Spleen (tissue), 11 donors: ENCODE data around the gene ARMC12. TPM values are rescaled to one million over a fixed set of nuclear protein-coding genes. Genes with fewer than 3 reads are reported as not detected.

Experiments used
- DNase-seq: peaks from one replicate; pipeline ENCODE4 v3.0.0-alpha.2; 2020
- H3K27ac ChIP-seq, 8 donors: fragments of 200-600 bp; sonication (generic) in 7 of 8; 1 replicate in 4 of 8; 2 replicates in 4 of 8; pipeline versions ENCODE4 v1.5.0 to v1.8.0; 2016 to 2021; ENCODE audit warnings: inconsistent platforms in 4 of 8, mild to moderate bottlenecking in 4 of 8, moderate library complexity in 1 of 8
- H3K27me3 ChIP-seq, 7 donors: fragments of 200-600 bp; sonication (generic) in 6 of 7; replicated peaks in 1 of 7; 1 replicate in 4 of 7; 2 replicates in 3 of 7; pipeline versions ENCODE4 v1.5.0 to v1.8.0; 2016 to 2021; ENCODE audit warnings: inconsistent platforms in 3 of 7, mild to moderate bottlenecking in 1 of 7
- H3K36me3 ChIP-seq, 6 donors: fragments of 200-600 bp; sonication (generic) in 5 of 6; 1 replicate in 4 of 6; 2 replicates in 2 of 6; pipeline versions ENCODE4 v1.5.0 to v1.8.0; 2016 to 2021; ENCODE audit warnings: inconsistent platforms in 2 of 6
- H3K4me1 ChIP-seq, 6 donors: fragments of 200-600 bp; sonication (generic) in 5 of 6; 1 replicate in 3 of 6; 2 replicates in 3 of 6; pipeline versions ENCODE4 v1.5.0 to v1.8.0; 2016 to 2021; ENCODE audit warnings: inconsistent platforms in 3 of 6
- H3K4me3 ChIP-seq, 8 donors: fragments of 200-600 bp; sonication (generic) in 7 of 8; 1 replicate in 4 of 8; 2 replicates in 4 of 8; pipeline versions ENCODE4 v1.5.0 to v1.8.0; 2016 to 2021; ENCODE audit warnings: inconsistent platforms in 4 of 8, mild to moderate bottlenecking in 4 of 8, moderate library complexity in 2 of 8
- H3K9me3 ChIP-seq, 8 donors: fragments of 200-600 bp; sonication (generic) in 7 of 8; 1 replicate in 4 of 8; 2 replicates in 4 of 8; pipeline versions ENCODE4 v1.5.0 to v1.8.0; 2016 to 2021; ENCODE audit warnings: inconsistent platforms in 4 of 8
- POLR2A ChIP-seq, 3 donors: fragments of 450-650 bp; IDR thresholded peaks; one replicate each; pipeline ENCODE4 v1.5.1; 2017; ENCODE audit warnings: antibody characterized with exemption in 3 of 3, mild to moderate bottlenecking in 1 of 3
- POLR2AphosphoS5 ChIP-seq, 3 donors: sonication (generic); formaldehyde crosslinking; IDR thresholded peaks; one replicate each; pipeline ENCODE4 v1.5.1; 2017; ENCODE audit warnings: antibody characterized with exemption in 3 of 3
- WGBS, 5 donors: extraction: QIAGEN DNeasy Blood & Tissue Kit in 3 of 5; methylation state at CpG; one replicate each; pipeline versions ENCODE4 v1.1.5 to v1.1.7; 2013 to 2018; 5-methylcytosine and 5-hydroxymethylcytosine counted together
- intact Hi-C: fragments of 100-400 bp; cut with DNase I; formaldehyde crosslinking; loops from one replicate; pipeline ENCODE4 v1.15.0; 2023; ENCODE audit warnings: low total_unique reads
- polyA plus RNA-seq, 3 donors: library from polyadenylated mRNA; stranded (reverse); fragments of 200-250 nt; gene quantifications; one replicate each; pipeline ENCODE4 v1.2.1, GENCODE V29; 2013
- total RNA-seq, 7 donors: library from RNA; depleted of rRNA in 3 of 7; stranded (reverse); fragments of >200 nt in 3 of 7; fragmentation: NEBNext Ultra II Directional in 4 of 7; extraction: Animal tissue kit (Norgen Biotek cat#: 25700) in 4 of 7; gene quantifications; one replicate each; pipeline versions ENCODE4 v1.1.0 to v1.2.1, GENCODE V29; 2016 to 2021
- TF ChIP-seq, protein P1 (sequence below), 11 experiments: fragments of 200-600 bp in 7 of 11; fragments of 450-650 bp in 4 of 11; sonication (generic) in 4 of 11; IDR thresholded peaks in 8 of 11; conservative IDR thresholded peaks in 3 of 11; 1 replicate in 7 of 11; 2 replicates in 4 of 11; pipeline versions ENCODE4 v1.4.0 to v1.8.0; 2016 to 2021; ENCODE audit warnings: antibody characterized with exemption in 11 of 11, inconsistent platforms in 4 of 11, mild to moderate bottlenecking in 1 of 11
- donor health status: healthy with polysubstance abuse.
- donor health status: DM: no; HTN: no; CAD: no; lungs with moderate emphysema.
- donor health status: DM: no; HTN: no; CAD: no.
- donor health status: Bipolar disorder and iron deficiency.
- donor health status: healthy.
- donor health status: DM: no; HTN: no; CAD: no.
- donor health status: DM: yes; HTN: yes; CAD: no.

The ARMC12 gene
- total and polyA plus RNA-seq, 10 donors: 0.23 to 4.1 (median 1.2) TPM

DNA sequence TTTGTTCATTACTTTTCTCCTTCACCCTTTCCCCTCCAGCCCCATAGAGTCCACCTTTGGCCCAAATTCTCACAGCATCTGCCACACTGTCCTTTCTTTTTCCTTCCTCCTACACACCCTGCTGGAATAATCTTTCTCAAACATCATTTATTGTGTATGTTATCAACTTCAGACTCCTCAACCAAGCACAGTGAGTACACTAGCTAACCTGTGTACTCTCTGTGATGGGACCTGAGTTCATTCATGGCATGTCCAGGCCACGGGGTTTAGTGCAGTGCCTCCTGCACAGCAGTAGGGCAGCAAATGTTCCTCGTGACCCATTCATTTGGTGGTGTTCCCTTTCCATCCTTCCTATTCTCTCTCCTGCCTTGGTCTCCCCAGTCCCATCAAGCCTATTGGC is 7.1 kb upstream of the ARMC12 start:
- Histone ChIP-seq H3K27ac (peak overlapping the region; percentile 42 to 100 (median 100)), H3K9me3 (no peaks in the 10 kb centered on the region), H3K4me1 (peaks cover 65 to 98% (median 94%) of the 10 kb centered on the region in 6 donors), H3K27me3 (no peaks in the 10 kb centered on the region), H3K36me3 (no peaks in the 10 kb centered on the region), H3K4me3 (peak overlapping the region in 1 of 8 donors; percentile 75)
- WGBS, 5 donors: 39 to 61% (median 55%) methylated on average over 2 of the region's 2 CpGs
- no peak for TF ChIP-seq POLR2AphosphoS5 (IDR thresholded peaks at IDR 0.05)
- no peak for TF ChIP-seq POLR2A (IDR thresholded peaks at IDR 0.05)
- TF ChIP-seq, protein P1, sequence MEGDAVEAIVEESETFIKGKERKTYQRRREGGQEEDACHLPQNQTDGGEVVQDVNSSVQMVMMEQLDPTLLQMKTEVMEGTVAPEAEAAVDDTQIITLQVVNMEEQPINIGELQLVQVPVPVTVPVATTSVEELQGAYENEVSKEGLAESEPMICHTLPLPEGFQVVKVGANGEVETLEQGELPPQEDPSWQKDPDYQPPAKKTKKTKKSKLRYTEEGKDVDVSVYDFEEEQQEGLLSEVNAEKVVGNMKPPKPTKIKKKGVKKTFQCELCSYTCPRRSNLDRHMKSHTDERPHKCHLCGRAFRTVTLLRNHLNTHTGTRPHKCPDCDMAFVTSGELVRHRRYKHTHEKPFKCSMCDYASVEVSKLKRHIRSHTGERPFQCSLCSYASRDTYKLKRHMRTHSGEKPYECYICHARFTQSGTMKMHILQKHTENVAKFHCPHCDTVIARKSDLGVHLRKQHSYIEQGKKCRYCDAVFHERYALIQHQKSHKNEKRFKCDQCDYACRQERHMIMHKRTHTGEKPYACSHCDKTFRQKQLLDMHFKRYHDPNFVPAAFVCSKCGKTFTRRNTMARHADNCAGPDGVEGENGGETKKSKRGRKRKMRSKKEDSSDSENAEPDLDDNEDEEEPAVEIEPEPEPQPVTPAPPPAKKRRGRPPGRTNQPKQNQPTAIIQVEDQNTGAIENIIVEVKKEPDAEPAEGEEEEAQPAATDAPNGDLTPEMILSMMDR (IDR thresholded peaks at IDR 0.05 in 8 of 11, conservative IDR thresholded peaks at IDR 0.05 in 3 of 11): no peak
- intact Hi-C loops: loop anchor here (5.0 kb wide), 1 partner anchor 42 kb away; the partner anchor contains the start of gene FKBP5
- DNase-seq: no peak

DNA sequence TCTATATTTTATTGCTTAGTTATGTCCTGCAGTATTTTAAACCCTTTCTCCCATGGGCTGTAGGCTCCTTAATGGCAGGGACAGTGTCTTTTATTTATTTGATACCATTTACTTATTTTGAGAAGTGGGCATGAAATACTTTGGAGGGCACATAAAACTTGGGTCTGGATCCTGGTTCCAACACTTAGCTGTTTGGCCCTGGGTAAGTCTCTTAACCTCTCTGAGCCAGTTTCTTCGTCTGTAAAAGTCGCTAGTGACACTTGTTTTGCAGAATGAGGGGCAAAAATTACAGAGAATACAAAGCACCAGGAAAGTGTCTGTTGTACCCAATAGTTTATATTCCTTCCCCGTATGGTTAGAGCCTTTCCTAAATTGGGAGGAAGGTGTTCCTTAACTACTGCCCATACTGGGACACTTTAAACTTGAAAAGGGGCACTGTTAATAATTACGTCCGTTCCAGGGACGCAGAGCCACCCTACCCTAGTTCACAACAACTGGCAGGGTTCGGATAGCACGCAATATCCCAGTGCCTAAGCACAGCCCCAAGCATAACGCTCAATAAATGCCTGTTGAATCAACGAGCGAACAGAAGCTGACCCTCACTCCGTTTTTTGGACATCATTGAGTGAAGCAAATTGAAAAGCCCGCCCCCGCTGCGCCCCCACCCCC is 6.0 kb upstream of the ARMC12 start:
- TF ChIP-seq POLR2A (IDR thresholded peaks at IDR 0.05): no peak
- TF ChIP-seq, protein P1 (IDR thresholded peaks at IDR 0.05 in 8 of 11, conservative IDR thresholded peaks at IDR 0.05 in 3 of 11): no peak
- TF ChIP-seq POLR2AphosphoS5 (IDR thresholded peaks at IDR 0.05): no peak
- H3K4me3 ChIP-seq: peak overlapping the region in 7 of 8 donors; percentile 51 to 88 (median 66)

DNA sequence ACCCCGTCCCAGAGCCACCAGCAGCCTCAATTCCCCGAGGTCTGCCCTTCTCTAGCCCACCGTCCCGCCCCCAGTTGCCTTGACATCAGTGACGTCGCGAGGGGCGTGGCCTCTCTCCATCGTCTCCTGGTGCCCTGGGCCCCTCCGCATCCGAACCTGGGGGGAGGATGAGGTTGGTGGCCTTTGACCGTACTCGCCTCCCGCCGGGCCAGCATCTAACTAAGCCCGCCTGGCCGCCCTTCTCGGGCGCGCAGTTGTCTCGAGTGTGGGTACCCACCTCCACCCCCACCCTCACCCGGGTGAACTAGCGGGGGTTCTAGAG is 5.5 kb upstream of the ARMC12 start:
- DNase-seq: peak; percentile 100
- intact Hi-C loops: no loop called here
- Histone ChIP-seq H3K4me1 (peaks cover 60 to 98% (median 91%) of the 10 kb centered on the region in 6 donors), H3K4me3 (peak overlapping the region; percentile 51 to 88 (median 66)), H3K9me3 (no peaks in the 10 kb centered on the region), H3K27me3 (no peaks in the 10 kb centered on the region), H3K36me3 (no peaks in the 10 kb centered on the region), H3K27ac (peak overlapping the region; percentile 99 to 100 (median 100))
- TF ChIP-seq POLR2AphosphoS5 (IDR thresholded peaks at IDR 0.05) (peak; percentile 98 to 99 (median 99)), POLR2A (IDR thresholded peaks at IDR 0.05) (peak; percentile 91 to 94 (median 93))
- TF ChIP-seq, protein P1 (IDR thresholded peaks at IDR 0.05 in 8 of 11, conservative IDR thresholded peaks at IDR 0.05 in 3 of 11): no peak
- 0 to 1% (median 1%) methylated on average over 7 to 23 of the region's 23 CpGs for WGBS, 5 donors

More for the DNA sequence above, 6.0 kb upstream of the ARMC12 start:
- DNase-seq: no peak
- Histone ChIP-seq H3K9me3 (no peaks in the 10 kb centered on the region), H3K36me3 (no peaks in the 10 kb centered on the region), H3K4me1 (peaks cover 59 to 98% (median 91%) of the 10 kb centered on the region in 6 donors), H3K27me3 (no peaks in the 10 kb centered on the region), H3K27ac (peak overlapping the region; percentile 99 to 100 (median 100))
- intact Hi-C loops: no loop called here
- 5 to 11% (median 9%) methylated on average over 12 to 15 of the region's 15 CpGs for WGBS, 5 donors

DNA sequence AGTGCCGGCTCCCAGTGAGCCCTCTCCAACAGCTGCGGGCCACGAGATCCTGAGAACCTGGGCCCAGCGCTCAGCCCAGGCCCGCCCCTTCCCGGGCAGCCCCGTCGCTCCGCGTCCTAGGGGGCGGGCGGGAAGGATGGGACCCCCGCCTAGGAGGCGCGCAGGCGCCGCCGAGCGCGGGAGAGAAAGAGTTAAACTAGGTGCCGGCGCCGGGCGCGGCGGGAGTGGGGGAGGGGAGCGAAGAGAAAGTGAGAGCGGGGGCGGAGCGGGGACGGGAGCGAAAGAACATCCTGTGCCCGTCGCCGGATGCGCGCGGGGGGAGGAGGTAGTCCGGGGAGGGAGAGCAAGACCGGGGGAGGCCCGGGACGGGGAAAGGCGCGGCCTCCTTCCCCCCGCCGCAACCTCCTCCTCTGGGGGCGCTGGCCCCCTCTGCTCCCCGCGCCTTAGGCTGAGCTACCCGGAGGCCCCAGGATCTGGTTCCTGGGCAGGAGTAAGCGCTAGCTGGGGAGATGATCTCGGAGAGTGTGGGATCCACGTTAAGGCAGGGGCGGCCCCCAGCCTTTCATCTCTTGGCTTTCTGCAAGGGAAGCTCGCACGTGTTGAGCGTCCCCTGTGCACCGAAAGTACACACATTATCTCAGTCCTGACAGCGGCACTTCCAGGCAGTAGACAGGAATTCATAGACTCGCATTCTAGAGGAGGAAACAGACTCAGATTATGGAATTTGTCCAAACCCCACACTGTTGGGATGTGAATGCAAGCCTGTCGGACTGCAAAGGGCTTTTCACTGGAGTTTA is 4.9 kb upstream of the ARMC12 start:
- Histone ChIP-seq H3K27ac (peak overlapping the region; percentile 99 to 100 (median 100)), H3K27me3 (no peaks in the 10 kb centered on the region), H3K4me1 (peaks cover 57 to 98% (median 91%) of the 10 kb centered on the region in 6 donors), H3K4me3 (peak overlapping the region; percentile 51 to 88 (median 66)), H3K36me3 (no peaks in the 10 kb centered on the region), H3K9me3 (no peaks in the 10 kb centered on the region)
- TF ChIP-seq POLR2A (IDR thresholded peaks at IDR 0.05): peak; percentile 40 to 73 (median 55)
- peak; percentile 83 to 96 (median 88) for TF ChIP-seq POLR2AphosphoS5 (IDR thresholded peaks at IDR 0.05)
- TF ChIP-seq, protein P1 (IDR thresholded peaks at IDR 0.05 in 8 of 11, conservative IDR thresholded peaks at IDR 0.05 in 3 of 11): peak in 7 of 11 experiments; percentile 3 to 66 (median 44)
- 1 to 2% (median 1%) methylated on average over 51 to 61 of the region's 61 CpGs for WGBS, 5 donors
- intact Hi-C loops: no loop called here
- peak; percentile 100 for DNase-seq
